MCF 10A (cell line): Measurements from ENCODE around the gene RAB6C. TPM values are rescaled to one million over a fixed set of nuclear protein-coding genes. Genes with fewer than 3 reads are reported as not detected.
"Not testable (repeated sequence)": the region's sequence is repeated elsewhere in the genome, so short reads cannot be mapped to it uniquely, and the experiment has no call there.

Experiments
- BruUV-seq: library from RNA; stranded (reverse); fragments of 400-500 nt; replicated peaks from 2 replicates; lab custom pipeline; 2021; lab: Mats Ljungman, UMichigan
- CTCF ChIA-PET: fragments of 300-600 bp; sonication (Branson Sonifier 250); formaldehyde crosslinking; extraction: SDS; loops from one replicate; lab custom pipeline; 2021; ENCODE audit warnings: antibody characterized with exemption, inconsistent platforms; lab: Yijun Ruan, JAX
- POLR2A ChIA-PET: fragments of 300-600, 350-650 bp; sonication (Branson Sonifier 250); formaldehyde crosslinking; extraction: SDS; loops from one replicate; lab custom pipeline; 2020; ENCODE audit warnings: antibody characterized with exemption, inconsistent platforms; lab: Yijun Ruan, JAX
- DNase-seq: peaks from one replicate; pipeline ENCODE4 v3.0.0-alpha.2; 2018; ENCODE audit not compliant: unreplicated experiment
- H3K27ac Mint-ChIP-seq: one replicate; pipeline ENCODE4 v1.8.0; 2022; ENCODE audit warnings: mild to moderate bottlenecking, low read depth, mixed read lengths; ENCODE audit not compliant: unreplicated experiment
- H3K27me3 Mint-ChIP-seq: one replicate; pipeline ENCODE4 v1.8.0; 2022; ENCODE audit warnings: mixed read lengths; ENCODE audit not compliant: insufficient read depth, unreplicated experiment
- H3K36me3 Mint-ChIP-seq: one replicate; pipeline ENCODE4 v1.8.0; 2022; ENCODE audit warnings: mild to moderate bottlenecking, moderate library complexity, mixed read lengths; ENCODE audit not compliant: insufficient read depth, unreplicated experiment
- H3K4me1 Mint-ChIP-seq: one replicate; pipeline ENCODE4 v1.8.0; 2022; ENCODE audit warnings: mixed read lengths; ENCODE audit not compliant: insufficient read depth, unreplicated experiment
- H3K4me3 Mint-ChIP-seq: one replicate; pipeline ENCODE4 v1.8.0; 2022; ENCODE audit warnings: mild to moderate bottlenecking, moderate library complexity, mixed read lengths; ENCODE audit not compliant: unreplicated experiment
- H3K9me3 Mint-ChIP-seq: one replicate; pipeline ENCODE4 v1.8.0; 2022; ENCODE audit warnings: mixed read lengths; ENCODE audit not compliant: unreplicated experiment
- CTCF ChIP-seq: fragments of 200-600 bp; IDR thresholded peaks from one replicate; pipeline ENCODE4 v1.8.0; 2022; ENCODE audit warnings: antibody characterized with exemption, mild to moderate bottlenecking; ENCODE audit not compliant: unreplicated experiment
- intact Hi-C: fragments of 100-400 bp; cut with micrococcal nuclease; formaldehyde crosslinking; loops from 2 replicates; pipeline ENCODE4 v1.14.1; 2022
- total RNA-seq: library from RNA; stranded (reverse); gene quantifications from 2 replicates; pipeline ENCODE4 v1.2.3, GENCODE V29; 2022

The RAB6C gene
- total RNA-seq, 1 experiment from 2014 or later = not detected

DNA sequence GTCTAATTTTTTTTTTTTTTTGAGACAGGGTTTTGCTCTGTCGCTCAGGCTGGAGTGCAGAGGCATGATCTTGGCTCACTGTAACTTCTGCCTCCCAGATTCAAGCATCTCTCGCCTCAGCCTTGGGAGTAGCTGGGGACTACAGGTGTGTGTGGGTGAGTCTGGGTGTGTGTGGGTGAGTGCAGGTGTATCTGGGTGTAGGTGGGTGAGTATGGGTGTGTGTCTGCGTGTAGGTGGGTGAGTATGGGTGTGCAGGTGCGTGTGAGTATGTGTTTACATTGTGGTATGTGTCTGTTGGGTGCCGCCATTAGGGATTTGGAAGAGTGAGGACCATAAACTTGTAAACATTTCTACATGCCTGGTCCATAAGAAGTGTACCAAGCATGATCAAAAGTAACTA lies 1.5 kb upstream of the RAB6C start:
- H3K36me3 Mint-ChIP-seq = no peaks in the 10 kb centered on the region

GRCh38 chr2:129980246-129980645 lies 780 bp downstream of the RAB6C start:
- H3K4me1 Mint-ChIP-seq, H3K4me3 Mint-ChIP-seq, BruUV-seq, CTCF ChIA-PET, intact Hi-C loops, H3K9me3 Mint-ChIP-seq, H3K36me3 Mint-ChIP-seq, DNase-seq, POLR2A ChIA-PET, H3K27ac Mint-ChIP-seq: not testable (repeated sequence)
- peaks cover 48% of the 10 kb centered on the region for H3K27me3 Mint-ChIP-seq

More for the DNA sequence above, 1.5 kb upstream of the RAB6C start:
- Mint-ChIP-seq H3K4me1 (no peaks in the 10 kb centered on the region), H3K27me3 (peaks cover 35% of the 10 kb centered on the region), H3K9me3 (no peaks in the 10 kb centered on the region), H3K27ac (no peak overlapping the region), H3K4me3 (no peak overlapping the region)
- CTCF ChIA-PET = interaction anchor here (0.6 kb wide), 1 partner anchor 26 kb away, joined by 3 read pairs; no protein-coding TSS in a partner anchor
- no TSS peak for BruUV-seq
- intact Hi-C loops = no loop called here
- POLR2A ChIA-PET = no interaction called here
- no peak for TF ChIP-seq CTCF
- DNase-seq = no peak

- H3K36me3 Mint-ChIP-seq, intact Hi-C loops: not testable (repeated sequence)
Observed at GRCh38 chr2:129981689-129982088, 2.2 kb downstream of the RAB6C start.

GRCh38 chr2:129984426-129984825 lies 5.0 kb downstream of the RAB6C start:
- H3K27ac Mint-ChIP-seq = no peak overlapping the region
- no peaks in the 10 kb centered on the region for H3K36me3 Mint-ChIP-seq
- peaks cover 28% of the 10 kb centered on the region for H3K27me3 Mint-ChIP-seq
- no peak for TF ChIP-seq CTCF
- H3K9me3 Mint-ChIP-seq = no peaks in the 10 kb centered on the region
- DNase-seq = no peak
- no peaks in the 10 kb centered on the region for H3K4me1 Mint-ChIP-seq
- intact Hi-C loops = no loop called here
- no TSS peak for BruUV-seq
- CTCF ChIA-PET = no interaction called here
- POLR2A ChIA-PET = no interaction called here
- H3K4me3 Mint-ChIP-seq = no peak overlapping the region

More at GRCh38 chr2:129981689-129982088, 2.2 kb downstream of the RAB6C start:
- H3K27ac Mint-ChIP-seq, H3K4me1 Mint-ChIP-seq, H3K9me3 Mint-ChIP-seq, POLR2A ChIA-PET, H3K4me3 Mint-ChIP-seq, BruUV-seq, DNase-seq, CTCF ChIA-PET: not testable (repeated sequence)
- peaks cover 48% of the 10 kb centered on the region for H3K27me3 Mint-ChIP-seq

DNA sequence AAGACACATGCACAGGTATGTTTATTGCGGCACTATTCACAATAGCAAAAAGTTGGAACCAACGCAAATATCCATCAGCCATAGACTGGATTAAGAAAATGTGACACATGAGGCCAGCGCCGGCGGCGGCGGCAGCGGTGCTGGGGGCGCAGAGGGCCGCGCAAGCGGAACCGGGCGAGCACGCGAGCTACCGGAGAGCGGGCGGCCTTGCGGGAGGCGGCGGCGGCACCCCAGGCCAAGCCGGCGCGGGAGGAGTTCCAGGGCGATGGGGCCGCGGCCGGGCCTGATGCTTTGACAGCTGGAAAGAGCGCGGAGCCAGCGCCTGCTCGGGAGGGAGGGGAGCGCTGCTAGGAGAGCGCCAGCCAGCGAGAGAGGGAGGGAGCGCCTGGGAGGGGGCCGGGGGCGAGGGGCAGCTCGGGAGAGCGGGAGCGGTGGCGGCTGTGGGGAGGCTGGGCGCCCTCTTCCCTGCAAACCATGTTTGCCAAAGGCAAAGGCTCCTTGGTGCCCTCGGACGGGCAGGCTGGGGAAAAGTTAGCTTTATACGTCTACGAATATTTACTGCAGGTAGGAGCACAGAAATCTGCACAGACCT lies 13.0 kb downstream of the RAB6C start:
- POLR2A ChIA-PET, CTCF ChIA-PET, H3K4me3 Mint-ChIP-seq: not testable (repeated sequence)

DNA sequence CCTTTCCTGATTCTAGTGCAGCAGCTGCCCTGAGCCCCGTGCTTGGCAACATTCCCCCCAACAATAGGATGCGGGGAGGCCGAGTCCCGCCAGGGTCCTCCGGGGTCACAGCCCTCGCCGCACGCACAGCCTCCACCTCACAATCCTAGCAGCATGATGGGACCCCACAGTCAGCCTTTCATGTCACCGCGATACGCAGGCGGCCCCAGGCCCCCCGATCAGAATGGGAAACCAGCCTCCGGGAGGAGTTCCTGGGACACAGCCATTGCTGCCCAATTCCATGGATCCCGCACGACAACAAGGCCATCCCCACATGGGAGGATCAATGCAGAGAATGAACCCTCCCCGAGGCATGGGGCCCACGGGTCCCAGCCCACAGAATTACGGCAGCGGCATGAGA lies 13.7 kb downstream of the RAB6C start:
- H3K27ac Mint-ChIP-seq, CTCF ChIA-PET, H3K27me3 Mint-ChIP-seq, POLR2A ChIA-PET, BruUV-seq, DNase-seq, H3K9me3 Mint-ChIP-seq, H3K36me3 Mint-ChIP-seq, H3K4me1 Mint-ChIP-seq, intact Hi-C loops, H3K4me3 Mint-ChIP-seq: not testable (repeated sequence)

More for the DNA sequence above, 13.0 kb downstream of the RAB6C start:
- intact Hi-C loops, BruUV-seq, H3K4me1 Mint-ChIP-seq, H3K36me3 Mint-ChIP-seq, H3K9me3 Mint-ChIP-seq, DNase-seq, H3K27me3 Mint-ChIP-seq, H3K27ac Mint-ChIP-seq: not testable (repeated sequence)

GRCh38 chr2:129996657-129997237 lies 17.3 kb downstream of the RAB6C start:
- H3K36me3 Mint-ChIP-seq, DNase-seq, CTCF ChIA-PET, H3K9me3 Mint-ChIP-seq, H3K4me1 Mint-ChIP-seq, POLR2A ChIA-PET, H3K27ac Mint-ChIP-seq, H3K4me3 Mint-ChIP-seq, BruUV-seq, intact Hi-C loops: not testable (repeated sequence)
- H3K27me3 Mint-ChIP-seq = peaks cover 25% of the 10 kb centered on the region

- POLR2A ChIA-PET = not testable (repeated sequence)
- H3K27me3 Mint-ChIP-seq = peaks cover 26% of the 10 kb centered on the region
Observed at GRCh38 chr2:129998771-129999170, 19.3 kb downstream of the RAB6C start.

More at GRCh38 chr2:129998771-129999170, 19.3 kb downstream of the RAB6C start:
- intact Hi-C loops, H3K36me3 Mint-ChIP-seq, BruUV-seq, H3K27ac Mint-ChIP-seq, CTCF ChIA-PET, H3K9me3 Mint-ChIP-seq, DNase-seq, H3K4me3 Mint-ChIP-seq, H3K4me1 Mint-ChIP-seq: not testable (repeated sequence)
